H1 (cell line): Measurements from ENCODE around the gene MOB4. TPM values are rescaled to one million over a fixed set of nuclear protein-coding genes. Genes with fewer than 3 reads are reported as not detected.
A peak's percentile ranks its signal among the peaks of the same experiment; 100 is the strongest.

ENCODE experiments used
- CBX5 ChIP-seq: fragments of 300-800, 300-1000 bp; sonication (generic); IDR thresholded peaks from 2 replicates; pipeline ENCODE4 v1.7.1; 2016; ENCODE audit warnings: antibody characterized with exemption, low read length, low read depth
- CHD1 ChIP-seq: IDR thresholded peaks from 2 replicates; pipeline ENCODE4 v1.6.1; 2012; ENCODE audit warnings: low read depth, low read length, improper control_type of control experiment
- CHD2 ChIP-seq: IDR thresholded peaks from 2 replicates; pipeline ENCODE4 v1.6.1; 2012; ENCODE audit warnings: low read length, improper control_type of control experiment
- CHD7 ChIP-seq: fragments of 300-600 bp; sonication (generic); IDR thresholded peaks from 2 replicates; pipeline ENCODE4 v1.7.1; 2012; ENCODE audit warnings: low read length, moderate library complexity, mild to moderate bottlenecking, inconsistent platforms; ENCODE audit not compliant: insufficient replicate concordance
- EGR1 ChIP-seq: IDR thresholded peaks from 2 replicates; pipeline ENCODE4 v1.6.1; 2011; ENCODE audit warnings: low read depth, low read length, borderline replicate concordance
- KDM5A ChIP-seq: fragments of 200-600 bp; IDR thresholded peaks from 2 replicates; pipeline ENCODE4 v1.7.1; 2012; ENCODE audit warnings: mild to moderate bottlenecking, low read length, inconsistent platforms, mixed read lengths
- NANOG ChIP-seq: IDR thresholded peaks from 2 replicates; pipeline ENCODE4 v1.6.1; 2011; ENCODE audit warnings: low read length, low read depth, mild to moderate bottlenecking, inconsistent platforms; ENCODE audit not compliant: insufficient read depth, poor library complexity, severe bottlenecking
- SIRT6 ChIP-seq: IDR thresholded peaks from one replicate; pipeline ENCODE4 v1.7.1; 2012; ENCODE audit warnings: low read length, inconsistent platforms
- SIX5 ChIP-seq: IDR thresholded peaks from 2 replicates; pipeline ENCODE4 v1.6.1; 2011; ENCODE audit warnings: mild to moderate bottlenecking, low read depth, low read length
- SUZ12 ChIP-seq: fragments of 200-600 bp; sonication (generic); IDR thresholded peaks from 2 replicates; pipeline ENCODE4 v1.6.1; 2012; ENCODE audit warnings: mild to moderate bottlenecking, inconsistent platforms, low read length, moderate library complexity, mixed read lengths
- polyA plus RNA-seq, 7 experiments: library from polyadenylated mRNA; depleted of rRNA in 3 of 7; stranded (reverse) in 5 of 7; unstranded in 2 of 7; fragments of >200 nt in 5 of 7; fragments of 200-250 nt in 2 of 7; gene quantifications; 1 replicate in 5 of 7; 2 replicates in 1 of 7; 4 replicates in 1 of 7; pipeline versions ENCODE4 v1.2.1 to v1.2.3, GENCODE V29; 2011 to 2013; ENCODE audit warnings: missing spikeins in 2 of 7, mixed read lengths in 2 of 7
- total RNA-seq: library from RNA; stranded (reverse); fragmentation: NEBNext Ultra II Directional; extraction: Animal tissue kit (Norgen Biotek cat#: 25700); gene quantifications from 2 replicates; pipeline ENCODE4 v1.2.1, GENCODE V29; 2021
- TF ChIP-seq, protein P1 (sequence below): IDR thresholded peaks from 2 replicates; pipeline ENCODE4 v1.6.1; 2012; ENCODE audit warnings: inconsistent platforms

The MOB4 gene
- total and polyA plus RNA-seq, 2 of the 8 experiments (the other 6 are each of a cell fraction or from before 2014, with no cell fraction given) = 51.5 to 54.2 TPM

DNA sequence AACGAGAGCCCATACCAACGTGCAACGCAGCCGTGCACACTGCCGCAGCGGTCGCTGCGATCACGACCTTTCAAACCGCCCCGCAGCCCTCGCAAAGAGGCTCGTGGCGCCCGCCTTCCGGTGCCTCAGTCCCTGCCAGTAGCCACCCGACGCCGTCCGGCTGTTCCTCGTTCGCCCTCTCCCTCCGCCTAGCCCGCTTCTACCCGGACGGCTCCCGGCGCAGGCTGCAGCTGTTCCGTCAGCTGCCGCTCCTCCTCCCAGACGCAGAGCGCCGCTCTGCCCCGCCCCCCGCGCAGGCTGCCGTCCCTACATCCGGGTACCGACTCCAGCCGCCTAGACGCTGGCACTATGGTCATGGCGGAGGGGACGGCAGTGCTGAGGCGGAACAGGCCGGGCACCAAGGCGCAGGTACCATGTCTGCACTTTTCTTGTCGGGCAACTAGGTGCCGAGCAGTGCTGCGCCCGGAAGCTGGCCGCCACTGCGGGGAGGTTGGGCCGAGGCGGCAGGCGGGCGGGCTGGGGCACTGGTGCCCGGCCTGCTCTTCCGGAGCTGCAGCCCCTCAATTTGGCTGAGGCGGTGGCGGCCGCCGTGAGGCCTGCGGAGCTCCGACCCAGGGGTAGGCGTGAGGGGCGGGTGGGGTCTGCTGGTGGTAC lies at the start of gene MOB4 (continued):
- TF ChIP-seq CHD7 (no peak), SUZ12 (no peak), CBX5 (no peak), CHD1 (no peak), SIRT6 (no peak), KDM5A (no peak), EGR1 (peak; percentile 40; the same call in 1 of the 2 replicates), CHD2 (peak; percentile 70), NANOG (peak; percentile 42), SIX5 (no peak)
- TF ChIP-seq, protein P1, sequence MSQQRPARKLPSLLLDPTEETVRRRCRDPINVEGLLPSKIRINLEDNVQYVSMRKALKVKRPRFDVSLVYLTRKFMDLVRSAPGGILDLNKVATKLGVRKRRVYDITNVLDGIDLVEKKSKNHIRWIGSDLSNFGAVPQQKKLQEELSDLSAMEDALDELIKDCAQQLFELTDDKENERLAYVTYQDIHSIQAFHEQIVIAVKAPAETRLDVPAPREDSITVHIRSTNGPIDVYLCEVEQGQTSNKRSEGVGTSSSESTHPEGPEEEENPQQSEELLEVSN = peak; percentile 95
